HepG2 (cell line): Measurements from ENCODE around the gene ZNF669. TPM values are rescaled to one million over a fixed set of nuclear protein-coding genes. Genes with fewer than 3 reads are reported as not detected.
A peak's percentile ranks its signal among the peaks of the same experiment; 100 is the strongest.

Source experiments
- HNF4G ChIP-seq, 2 experiments: sonication (generic) in 1 of 2; formaldehyde crosslinking in 1 of 2; IDR thresholded peaks; 2 replicates each; pipeline versions ENCODE4 v1.4.0 to v1.6.1; 2011 to 2020; ENCODE audit warnings: borderline replicate concordance in 2 of 2, low read depth in 2 of 2, mild to moderate bottlenecking in 2 of 2, low read length in 1 of 2, missing genetic modification reagents in 1 of 2, moderate library complexity in 1 of 2
- HOXA3 ChIP-seq: sonication (generic); formaldehyde crosslinking; IDR thresholded peaks from 2 replicates; pipeline ENCODE4 v1.5.0; 2020; ENCODE audit warnings: missing genetic modification reagents
- IKZF1 ChIP-seq: fragments of 450-650 bp; IDR thresholded peaks from 2 replicates; pipeline ENCODE4 v1.7.1; 2016
- JUN ChIP-seq: sonication (generic); formaldehyde crosslinking; IDR thresholded peaks from 2 replicates; pipeline ENCODE4 v1.4.0; 2020; ENCODE audit warnings: mild to moderate bottlenecking, missing genetic modification reagents
- KDM4B ChIP-seq: sonication (generic); formaldehyde crosslinking; IDR thresholded peaks from 2 replicates; pipeline ENCODE4 v1.4.0; 2020; ENCODE audit warnings: missing genetic modification reagents
- MTA3 ChIP-seq: sonication (generic); formaldehyde crosslinking; IDR thresholded peaks from 2 replicates; pipeline ENCODE4 v1.4.0; 2020; ENCODE audit warnings: missing genetic modification reagents
- MYNN ChIP-seq: sonication (generic); formaldehyde crosslinking; IDR thresholded peaks from 2 replicates; pipeline ENCODE4 v1.4.0; 2020; ENCODE audit warnings: mild to moderate bottlenecking, low read depth, missing genetic modification reagents
- NFIC ChIP-seq: IDR thresholded peaks from 2 replicates; pipeline ENCODE4 v1.6.1; 2012; ENCODE audit warnings: mild to moderate bottlenecking, low read length, inconsistent platforms
- NR1H2 ChIP-seq: sonication (generic); formaldehyde crosslinking; IDR thresholded peaks from 2 replicates; pipeline ENCODE4 v1.8.1; 2022; ENCODE audit warnings: low read depth, missing genetic modification reagents, borderline replicate concordance
- PITX1 ChIP-seq: sonication (generic); formaldehyde crosslinking; IDR thresholded peaks from 2 replicates; pipeline ENCODE4 v1.5.1; 2020; ENCODE audit warnings: mild to moderate bottlenecking, missing genetic modification reagents
- POLR2AphosphoS5 ChIP-seq: IDR thresholded peaks from 2 replicates; pipeline ENCODE4 v1.6.1; 2012; ENCODE audit warnings: low read depth, low read length
- SMAD1 ChIP-seq: sonication (generic); formaldehyde crosslinking; IDR thresholded peaks from 2 replicates; pipeline ENCODE4 v1.4.0; 2020; ENCODE audit warnings: missing genetic modification reagents, low read depth, mild to moderate bottlenecking, borderline replicate concordance
- SNAPC5 ChIP-seq: sonication (generic); formaldehyde crosslinking; IDR thresholded peaks from 2 replicates; pipeline ENCODE4 v1.8.1; 2023; ENCODE audit warnings: mild to moderate bottlenecking, missing genetic modification reagents, borderline replicate concordance
- XRCC5 ChIP-seq: fragments of 200-400 bp; formaldehyde crosslinking; optimal IDR thresholded peaks from 2 replicates; pipeline ENCODE3; 2017; ENCODE audit warnings: mild to moderate bottlenecking, low read length
- ZFYVE20 ChIP-seq: sonication (generic); formaldehyde crosslinking; IDR thresholded peaks from 2 replicates; pipeline ENCODE4 v1.8.0; 2023; ENCODE audit warnings: low read depth, mild to moderate bottlenecking, moderate library complexity, missing genetic modification reagents, borderline replicate concordance
- ZNF232 ChIP-seq: sonication (generic); formaldehyde crosslinking; IDR thresholded peaks from 2 replicates; pipeline ENCODE4 v1.4.0; 2020; ENCODE audit warnings: missing genetic modification reagents, borderline replicate concordance
- ZNF263 ChIP-seq: sonication (generic); formaldehyde crosslinking; IDR thresholded peaks from 2 replicates; pipeline ENCODE4 v1.4.0; 2020; ENCODE audit warnings: missing genetic modification reagents
- ZNF383 ChIP-seq: sonication (generic); formaldehyde crosslinking; IDR thresholded peaks from 2 replicates; pipeline ENCODE4 v1.4.0; 2020; ENCODE audit warnings: missing genetic modification reagents, mild to moderate bottlenecking, borderline replicate concordance
- ZNF570 ChIP-seq: sonication (generic); formaldehyde crosslinking; IDR thresholded peaks from 2 replicates; pipeline ENCODE4 v1.4.0; 2020; ENCODE audit warnings: mild to moderate bottlenecking, missing genetic modification reagents, borderline replicate concordance
- ZNF678 ChIP-seq: sonication (generic); formaldehyde crosslinking; IDR thresholded peaks from 2 replicates; pipeline ENCODE4 v1.4.0; 2020; ENCODE audit warnings: mild to moderate bottlenecking, missing genetic modification reagents
- ZNF772 ChIP-seq: sonication (generic); formaldehyde crosslinking; IDR thresholded peaks from 2 replicates; pipeline ENCODE4 v1.5.0; 2020; ENCODE audit warnings: mild to moderate bottlenecking, missing genetic modification reagents
- ZNF816 ChIP-seq: sonication (generic); formaldehyde crosslinking; IDR thresholded peaks from 2 replicates; pipeline ENCODE4 v1.8.0; 2022; ENCODE audit warnings: missing genetic modification reagents, mild to moderate bottlenecking, borderline replicate concordance
- ZNF839 ChIP-seq: sonication (generic); formaldehyde crosslinking; IDR thresholded peaks from 2 replicates; pipeline ENCODE4 v1.4.0; 2020; ENCODE audit warnings: missing genetic modification reagents, mild to moderate bottlenecking, borderline replicate concordance
- ZSCAN20 ChIP-seq: sonication (generic); formaldehyde crosslinking; IDR thresholded peaks from 2 replicates; pipeline ENCODE4 v1.4.0; 2020; ENCODE audit warnings: missing genetic modification reagents, mild to moderate bottlenecking, borderline replicate concordance
- ZSCAN31 ChIP-seq: sonication (generic); formaldehyde crosslinking; IDR thresholded peaks from 2 replicates; pipeline ENCODE4 v1.5.0; 2020; ENCODE audit warnings: low read depth, mild to moderate bottlenecking, missing genetic modification reagents
- polyA plus RNA-seq, 8 experiments: library from polyadenylated mRNA; depleted of rRNA in 3 of 8; stranded (reverse) in 7 of 8; unstranded in 1 of 8; fragments of >200 nt; fragmentation: Illumina TruSeq in 4 of 8; extraction: Trizol in 4 of 8; gene quantifications; 2 replicates each; pipeline versions ENCODE4 v1.2.1 to v1.2.3, GENCODE V29; 2011 to 2016; ENCODE audit warnings: low read depth in 4 of 8, missing spikeins in 1 of 8, mixed read lengths in 1 of 8; ENCODE audit not compliant: insufficient read depth in 1 of 8
- total RNA-seq, 5 experiments: library from RNA; depleted of rRNA; stranded (reverse); fragments of >200 nt; fragmentation: Illumina TruSeq; extraction: Trizol; gene quantifications; 2 replicates each; pipeline ENCODE4 v1.2.3, GENCODE V29; 2016; ENCODE audit warnings: low read depth in 1 of 5
- TF ChIP-seq, protein P1 (sequence below): sonication (generic); formaldehyde crosslinking; IDR thresholded peaks from 2 replicates; pipeline ENCODE4 v1.5.0; 2020; ENCODE audit warnings: mild to moderate bottlenecking, missing genetic modification reagents
- TF ChIP-seq, protein P2 (sequence below): sonication (generic); formaldehyde crosslinking; IDR thresholded peaks from 2 replicates; pipeline ENCODE4 v1.4.0; 2020; ENCODE audit warnings: missing genetic modification reagents
- TF ChIP-seq, protein P3 (sequence below): IDR thresholded peaks from 2 replicates; pipeline ENCODE4 v1.6.1; 2012; ENCODE audit warnings: inconsistent platforms

ZNF669 gene
- total and polyA plus RNA-seq, 2 of the 13 experiments (the other 11 are each of a cell fraction or from before 2014, with no cell fraction given): 3.1 to 14.6 TPM

- TF ChIP-seq XRCC5: peak; percentile 55
- no peak for TF ChIP-seq ZNF678 (CRISPR knock-in tag)
- peak; percentile 92 for TF ChIP-seq ZSCAN31 (CRISPR knock-in tag)
- no peak for TF ChIP-seq ZNF263 (CRISPR knock-in tag)
- TF ChIP-seq, protein P1, sequence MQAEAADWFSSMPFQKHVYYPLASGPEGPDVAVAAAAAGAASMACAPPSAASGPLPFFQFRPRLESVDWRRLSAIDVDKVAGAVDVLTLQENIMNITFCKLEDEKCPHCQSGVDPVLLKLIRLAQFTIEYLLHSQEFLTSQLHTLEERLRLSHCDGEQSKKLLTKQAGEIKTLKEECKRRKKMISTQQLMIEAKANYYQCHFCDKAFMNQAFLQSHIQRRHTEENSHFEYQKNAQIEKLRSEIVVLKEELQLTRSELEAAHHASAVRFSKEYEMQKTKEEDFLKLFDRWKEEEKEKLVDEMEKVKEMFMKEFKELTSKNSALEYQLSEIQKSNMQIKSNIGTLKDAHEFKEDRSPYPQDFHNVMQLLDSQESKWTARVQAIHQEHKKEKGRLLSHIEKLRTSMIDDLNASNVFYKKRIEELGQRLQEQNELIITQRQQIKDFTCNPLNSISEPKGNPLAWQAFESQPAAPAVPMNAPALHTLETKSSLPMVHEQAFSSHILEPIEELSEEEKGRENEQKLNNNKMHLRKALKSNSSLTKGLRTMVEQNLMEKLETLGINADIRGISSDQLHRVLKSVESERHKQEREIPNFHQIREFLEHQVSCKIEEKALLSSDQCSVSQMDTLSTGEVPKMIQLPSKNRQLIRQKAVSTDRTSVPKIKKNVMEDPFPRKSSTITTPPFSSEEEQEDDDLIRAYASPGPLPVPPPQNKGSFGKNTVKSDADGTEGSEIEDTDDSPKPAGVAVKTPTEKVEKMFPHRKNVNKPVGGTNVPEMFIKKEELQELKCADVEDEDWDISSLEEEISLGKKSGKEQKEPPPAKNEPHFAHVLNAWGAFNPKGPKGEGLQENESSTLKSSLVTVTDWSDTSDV (CRISPR knock-in tag): peak; percentile 60; the same call in 1 of the 2 replicates
- peak; percentile 89 for TF ChIP-seq POLR2AphosphoS5
- no peak for TF ChIP-seq MTA3 (CRISPR knock-in tag)
- peak; percentile 88 for TF ChIP-seq ZNF772
- peak; percentile 50; the same call in 1 of the 2 replicates for TF ChIP-seq SMAD1
- no peak for TF ChIP-seq ZSCAN20 (CRISPR knock-in tag)
- TF ChIP-seq NR1H2: no peak
- TF ChIP-seq, protein P2, sequence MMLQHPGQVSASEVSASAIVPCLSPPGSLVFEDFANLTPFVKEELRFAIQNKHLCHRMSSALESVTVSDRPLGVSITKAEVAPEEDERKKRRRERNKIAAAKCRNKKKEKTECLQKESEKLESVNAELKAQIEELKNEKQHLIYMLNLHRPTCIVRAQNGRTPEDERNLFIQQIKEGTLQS (CRISPR knock-in tag): peak; percentile 67; the same call in 1 of the 2 replicates
- TF ChIP-seq KDM4B (CRISPR knock-in tag): peak; percentile 17; the same call in 1 of the 2 replicates
- no peak for TF ChIP-seq HNF4G (IDR thresholded peaks at IDR 0.05; ENCODE audit: borderline replicate concordance, low read depth, low read length)
- TF ChIP-seq HNF4G (CRISPR knock-in tag; IDR thresholded peaks at IDR 0.05; ENCODE audit: borderline replicate concordance, low read depth): no peak
- TF ChIP-seq, protein P3, sequence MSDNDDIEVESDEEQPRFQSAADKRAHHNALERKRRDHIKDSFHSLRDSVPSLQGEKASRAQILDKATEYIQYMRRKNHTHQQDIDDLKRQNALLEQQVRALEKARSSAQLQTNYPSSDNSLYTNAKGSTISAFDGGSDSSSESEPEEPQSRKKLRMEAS: peak; percentile 49; the same call in 1 of the 2 replicates
- peak; percentile 84; the same call in 1 of the 2 replicates for TF ChIP-seq HOXA3 (CRISPR knock-in tag)
- no peak for TF ChIP-seq ZNF383 (CRISPR knock-in tag)
- peak; percentile 69; the same call in 1 of the 2 replicates for TF ChIP-seq ZNF816
- no peak for TF ChIP-seq NFIC
- TF ChIP-seq ZNF232 (CRISPR knock-in tag): no peak; the same call in 1 of the 2 replicates
- no peak for TF ChIP-seq ZNF839
- TF ChIP-seq PITX1 (CRISPR knock-in tag): no peak
- TF ChIP-seq ZNF570: no peak
- TF ChIP-seq MYNN: no peak
- TF ChIP-seq JUN: 0 out of 2 replicates have a peak, but pooled peaks have one; percentile 71
- no peak for TF ChIP-seq SNAPC5 (CRISPR knock-in tag)
- no peak for TF ChIP-seq IKZF1
- TF ChIP-seq ZFYVE20: no peak
Observed at GRCh38 chr1:247103859-247104591, at the start of gene ZNF669 (continued).
